Raji (cell line): ENCODE data around the gene TNFRSF14.

Experiments
- POLR2A ChIP-seq: IDR thresholded peaks from 2 replicates; pipeline ENCODE4 v1.6.1; 2011; ENCODE audit warnings: low read depth, low read length, control low read depth; ENCODE audit not compliant: insufficient read depth

Gene TNFRSF14

GRCh38 chr1:2596530-2597333 is 40.6 kb downstream of the TNFRSF14 start:
- no peak for TF ChIP-seq POLR2A

DNA sequence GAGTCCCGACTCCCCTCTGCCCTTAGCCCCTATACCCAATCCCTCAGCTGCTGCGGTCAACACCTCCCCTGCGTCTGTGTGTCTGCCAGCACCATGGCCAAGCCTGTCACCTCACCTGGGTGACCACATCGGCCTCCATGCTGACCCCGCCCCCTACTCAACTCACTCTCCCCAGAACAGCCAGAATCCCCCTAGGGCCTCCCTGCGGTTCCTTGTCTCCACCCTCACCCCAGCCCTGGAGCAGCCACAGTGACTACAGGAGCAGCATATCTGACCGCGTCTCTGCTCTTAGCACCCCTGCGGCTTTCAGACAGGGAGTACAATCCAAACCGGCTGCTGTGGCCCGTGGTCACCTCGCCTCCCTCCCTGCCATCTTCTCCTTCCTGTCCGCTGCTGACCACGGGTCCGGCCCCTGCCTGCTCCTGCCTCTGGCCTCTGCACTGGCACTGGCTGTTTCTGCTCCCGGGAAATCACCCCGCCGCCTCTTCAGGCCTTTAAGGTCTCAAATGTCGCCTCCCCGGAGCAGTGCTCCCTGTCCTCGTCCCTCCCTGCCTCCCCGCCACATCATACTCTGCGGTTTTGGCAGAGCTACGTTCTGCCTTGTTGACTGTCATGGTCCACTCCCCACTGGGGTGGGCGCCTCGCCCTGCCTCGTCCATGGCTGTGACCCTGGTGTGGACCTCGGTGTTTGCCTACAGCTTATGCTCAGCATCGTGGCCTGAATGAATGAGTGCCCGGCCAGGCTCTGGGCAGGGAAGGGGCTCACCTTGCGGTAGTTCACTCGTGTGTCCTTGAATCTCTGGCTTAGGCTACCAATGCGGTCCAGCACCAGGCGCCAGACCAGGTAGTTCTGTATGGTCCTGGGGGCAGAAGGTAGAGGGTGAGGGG is 41.5 kb downstream of the TNFRSF14 start:
- no peak for TF ChIP-seq POLR2A

- no peak for TF ChIP-seq POLR2A
Measured at GRCh38 chr1:2598329-2598931, 42.3 kb downstream of the TNFRSF14 start.

DNA sequence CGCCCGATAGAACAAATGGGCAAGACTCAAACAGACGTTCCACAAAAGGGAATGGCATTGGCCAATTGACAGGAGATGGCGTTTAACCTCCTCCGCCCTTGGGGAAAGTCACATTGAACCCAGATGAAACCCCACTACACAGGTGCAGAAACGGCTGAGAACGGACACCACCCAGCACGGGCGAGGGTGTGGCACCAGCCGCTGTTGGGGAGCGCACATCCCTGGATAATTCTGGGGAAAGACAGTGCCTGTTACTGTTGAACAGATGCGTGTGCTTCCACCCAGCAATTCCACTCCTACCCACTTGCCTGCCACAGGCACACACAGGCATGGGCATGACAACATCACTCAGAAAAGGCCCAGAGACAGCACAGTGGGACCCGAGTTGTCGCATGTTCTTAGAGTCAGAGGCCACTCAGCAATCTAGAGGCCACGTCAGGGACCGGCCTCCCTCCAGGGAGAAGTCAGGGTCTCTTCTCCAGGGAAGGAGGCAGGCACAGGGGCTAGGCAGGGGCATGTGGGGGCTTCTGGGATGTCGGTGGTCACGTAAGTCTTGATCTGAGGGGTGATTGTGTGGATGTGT is 45.6 kb downstream of the TNFRSF14 start:
- no peak for TF ChIP-seq POLR2A

GRCh38 chr1:2602311-2602835 is 46.2 kb downstream of the TNFRSF14 start:
- TF ChIP-seq POLR2A, result no peak

GRCh38 chr1:2602866-2603520 is 46.8 kb downstream of the TNFRSF14 start:
- TF ChIP-seq POLR2A, result no peak

- no peak for TF ChIP-seq POLR2A
Measured at GRCh38 chr1:2603521-2604155, 47.5 kb downstream of the TNFRSF14 start.

GRCh38 chr1:2604156-2604843 is 48.1 kb downstream of the TNFRSF14 start:
- TF ChIP-seq POLR2A, result no peak

- TF ChIP-seq POLR2A, result no peak
Measured at GRCh38 chr1:2604844-2605508, 48.8 kb downstream of the TNFRSF14 start.

GRCh38 chr1:2605509-2606395 is 49.6 kb downstream of the TNFRSF14 start:
- TF ChIP-seq POLR2A, result no peak

GRCh38 chr1:2606396-2606880 is 50.3 kb downstream of the TNFRSF14 start:
- TF ChIP-seq POLR2A, result no peak

- TF ChIP-seq POLR2A, result no peak
Measured at GRCh38 chr1:2606881-2607621, 50.9 kb downstream of the TNFRSF14 start.
